Measurements from ENCODE around the gene FA2H.
"Not testable (repeated sequence)": the region's sequence is repeated elsewhere in the genome, so short reads cannot be mapped to it uniquely, and the experiment has no call there.

FA2H gene

DNA sequence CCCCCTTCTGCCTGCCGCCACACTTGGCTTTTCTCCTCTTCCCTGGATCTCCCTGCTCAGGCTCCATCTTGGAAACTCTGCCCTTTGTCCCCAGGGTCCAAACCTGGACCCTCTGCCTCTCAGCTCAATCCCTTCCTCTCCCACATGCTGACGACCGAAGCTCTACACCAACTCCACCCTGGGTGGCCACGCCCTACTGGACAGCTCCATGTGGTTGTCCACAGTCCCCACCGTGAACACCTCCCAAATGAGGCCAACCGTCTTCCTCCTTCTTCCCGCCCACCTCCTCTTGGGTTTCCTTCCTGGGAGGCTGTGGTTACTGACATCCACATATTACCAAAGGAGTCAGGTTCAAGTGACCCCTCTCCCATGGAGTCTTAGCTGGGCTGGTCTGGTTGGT, 51.4 kb downstream of the FA2H start:
- DNase-seq (ENCODE audit: low read depth), result no peak

DNA sequence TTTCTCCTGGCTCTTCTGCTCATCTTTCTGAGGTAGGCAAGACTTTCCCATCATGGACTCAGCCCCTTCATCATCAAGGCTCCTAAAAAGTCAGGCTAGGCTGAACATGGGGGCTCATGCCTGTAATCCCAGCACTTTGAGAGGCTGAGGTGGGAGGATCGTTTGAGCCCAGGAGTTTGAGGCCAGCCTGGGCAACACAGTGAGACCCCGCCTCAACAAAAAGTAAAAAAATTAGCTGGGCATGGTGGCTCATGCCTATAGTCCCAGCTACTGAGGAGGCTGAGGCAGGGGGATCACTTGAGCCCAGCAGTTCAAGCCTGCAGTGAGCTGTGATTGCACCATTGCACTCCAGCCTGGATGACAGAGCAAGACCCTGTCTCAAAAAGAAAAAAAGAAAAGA, 52.5 kb downstream of the FA2H start:
- DNase-seq (ENCODE audit: low read depth), result not testable (repeated sequence)

DNA sequence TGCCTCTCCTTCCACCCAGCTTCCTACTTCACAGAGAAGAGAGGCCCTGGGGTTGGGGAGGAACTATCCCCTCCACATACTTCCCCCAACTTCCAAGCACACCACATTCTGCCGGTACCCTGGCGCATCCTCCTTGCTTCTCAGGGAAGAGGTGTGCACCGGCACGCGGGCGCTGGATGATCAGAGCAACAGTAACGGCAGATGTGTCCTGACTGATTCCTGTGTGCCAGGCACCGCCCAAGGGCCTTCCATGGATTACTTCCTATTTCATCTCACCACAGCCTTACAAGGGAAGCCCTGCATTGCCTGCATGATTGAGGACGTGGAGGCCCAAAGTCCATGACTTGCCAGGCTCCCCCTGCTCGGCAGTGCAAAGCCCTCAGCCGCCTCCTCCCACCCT, 52.9 kb downstream of the FA2H start:
- DNase-seq (ENCODE audit: low read depth), result no peak

DNA sequence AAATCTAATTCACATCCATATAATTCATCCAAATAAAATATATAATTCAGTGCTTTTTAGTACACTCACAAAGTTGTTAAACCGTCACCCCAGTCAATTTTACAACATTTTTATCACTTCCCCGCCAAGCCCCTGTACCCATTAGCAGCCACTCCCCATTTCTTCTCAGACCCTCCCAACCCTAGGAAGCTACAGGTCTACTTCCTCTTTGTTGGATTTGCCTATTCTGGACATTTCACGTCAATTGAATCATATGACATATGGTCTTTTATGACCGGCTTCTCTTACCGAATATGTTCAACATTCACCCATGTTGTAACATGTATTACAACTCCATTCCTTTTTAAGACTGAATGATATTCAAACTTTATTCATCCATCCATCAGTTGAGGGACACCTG, 54.0 kb downstream of the FA2H start:
- DNase-seq (ENCODE audit: low read depth), result no peak

DNA sequence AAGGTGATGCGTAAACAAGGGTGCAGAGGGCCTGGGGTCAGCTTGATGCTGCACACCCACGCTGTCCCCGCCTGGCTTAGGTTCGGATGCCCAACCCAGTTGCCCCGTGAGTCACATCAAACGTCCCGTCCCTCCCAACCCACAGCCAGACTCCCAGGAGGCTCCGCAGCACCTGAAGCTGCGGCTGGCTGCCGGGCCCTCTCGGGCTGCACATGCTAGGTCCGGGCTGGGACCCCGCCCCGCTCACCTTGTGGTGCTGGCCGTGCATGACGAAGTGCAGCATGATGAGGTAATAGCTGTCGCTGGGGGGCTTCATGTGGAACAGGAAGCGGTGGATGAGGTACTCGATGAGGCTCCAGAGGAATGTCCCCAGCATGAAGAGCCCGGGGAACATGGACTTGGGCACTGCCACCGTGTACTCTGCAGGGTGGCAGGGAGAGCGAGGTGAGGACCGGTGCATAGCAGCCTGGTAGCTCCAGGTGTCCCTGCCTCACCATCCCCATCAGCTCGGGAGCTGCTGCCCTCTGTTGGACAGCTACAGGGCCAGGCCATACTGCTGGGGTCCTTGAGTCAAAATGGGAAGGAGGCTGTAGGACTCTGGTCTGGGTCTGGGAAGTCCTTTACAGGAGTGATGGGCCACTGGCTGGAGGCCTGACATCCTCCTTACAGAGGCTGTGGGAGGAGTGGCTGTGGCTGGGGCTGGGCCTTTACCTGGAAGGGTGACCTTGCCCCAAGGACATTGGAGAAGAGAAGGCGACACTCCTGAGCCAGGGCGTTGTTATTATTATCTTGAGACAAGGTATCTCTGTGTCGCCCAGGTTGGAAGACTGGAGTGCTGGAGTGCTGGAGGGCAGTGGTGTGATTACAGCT, 55.6 kb downstream of the FA2H start:
- DNase-seq (ENCODE audit: low read depth), result no peak

DNA sequence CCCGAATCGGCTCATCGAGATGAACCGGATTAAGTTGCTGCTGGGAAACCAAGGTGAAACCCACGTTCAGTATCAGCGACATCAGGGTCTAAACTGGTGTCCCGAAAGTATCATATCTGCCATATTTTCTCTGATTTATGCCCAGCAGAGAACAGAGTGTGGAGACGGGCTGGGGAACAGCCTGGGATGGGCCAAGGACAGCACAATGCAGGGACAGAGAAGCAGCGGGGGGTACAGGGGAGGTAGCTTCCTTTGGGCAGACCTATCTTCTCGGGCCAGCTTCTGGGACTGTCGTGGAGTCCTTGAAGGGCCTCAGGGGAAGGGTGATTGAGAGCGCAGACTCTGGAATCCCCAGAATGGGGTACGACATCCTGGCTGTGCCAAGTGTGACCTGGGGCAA, 56.5 kb downstream of the FA2H start:
- DNase-seq (ENCODE audit: low read depth), result no peak

DNA sequence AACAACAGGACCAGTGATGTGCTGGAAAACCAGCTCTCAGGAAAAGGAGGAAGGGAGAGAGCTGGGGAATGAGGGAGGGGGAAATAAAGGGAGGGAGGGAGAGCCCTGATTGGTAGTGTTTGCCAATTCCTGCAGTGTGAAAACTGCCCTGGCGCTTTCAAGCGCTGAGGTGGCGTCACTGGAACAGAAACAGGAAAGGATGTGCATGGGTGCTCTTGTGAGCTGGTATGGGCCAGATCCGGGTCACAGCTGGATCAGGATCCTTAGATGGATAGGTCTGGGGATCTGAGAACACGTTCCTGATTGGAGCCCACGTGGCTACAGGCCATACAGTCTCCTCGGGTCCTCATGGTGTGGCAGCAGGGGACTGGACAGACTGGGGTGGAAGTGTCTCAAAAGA, 57.3 kb downstream of the FA2H start:
- DNase-seq (ENCODE audit: low read depth), result no peak

DNA sequence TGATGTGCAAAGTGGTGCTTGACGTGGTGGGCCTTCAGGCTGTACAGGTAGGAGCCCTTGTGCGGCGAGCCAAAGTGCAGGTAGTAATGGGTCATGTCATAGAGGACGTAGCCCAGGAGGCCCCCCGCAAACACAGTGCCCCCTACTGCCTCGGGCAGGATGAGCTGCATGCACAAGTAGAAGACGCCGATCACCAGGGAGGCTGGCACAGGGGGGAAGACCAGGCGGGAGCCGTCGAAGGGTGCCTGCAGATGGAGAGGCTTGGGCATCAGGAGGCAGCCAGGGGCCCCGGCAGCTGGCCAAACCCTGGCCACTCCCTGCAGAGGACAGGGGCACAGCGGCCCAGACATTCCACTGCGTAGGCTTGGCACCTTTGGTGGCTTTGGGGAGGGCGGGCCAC, 58.3 kb downstream of the FA2H start:
- no peak for DNase-seq (ENCODE audit: low read depth)

DNA sequence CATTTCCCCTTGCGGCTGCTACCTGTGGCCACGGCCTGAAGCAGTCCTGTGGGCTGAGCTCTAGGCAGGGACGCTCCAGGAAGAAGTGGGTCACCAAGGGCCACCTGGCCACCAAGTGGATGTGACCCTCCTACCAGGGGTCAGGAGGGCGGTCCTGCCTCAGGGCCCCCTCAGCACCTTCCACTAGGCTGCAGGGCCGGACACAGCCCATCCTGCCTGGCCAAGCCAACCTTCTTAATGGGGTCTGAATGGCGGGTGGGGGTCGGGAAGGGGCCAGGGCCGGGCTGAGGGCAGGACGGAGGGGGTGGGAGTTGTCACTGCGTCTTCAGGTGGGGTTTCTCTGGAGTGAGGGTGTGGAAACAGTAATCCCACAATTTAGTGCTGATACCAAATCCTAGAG, 60.7 kb downstream of the FA2H start:
- no peak for DNase-seq (ENCODE audit: low read depth)

DNA sequence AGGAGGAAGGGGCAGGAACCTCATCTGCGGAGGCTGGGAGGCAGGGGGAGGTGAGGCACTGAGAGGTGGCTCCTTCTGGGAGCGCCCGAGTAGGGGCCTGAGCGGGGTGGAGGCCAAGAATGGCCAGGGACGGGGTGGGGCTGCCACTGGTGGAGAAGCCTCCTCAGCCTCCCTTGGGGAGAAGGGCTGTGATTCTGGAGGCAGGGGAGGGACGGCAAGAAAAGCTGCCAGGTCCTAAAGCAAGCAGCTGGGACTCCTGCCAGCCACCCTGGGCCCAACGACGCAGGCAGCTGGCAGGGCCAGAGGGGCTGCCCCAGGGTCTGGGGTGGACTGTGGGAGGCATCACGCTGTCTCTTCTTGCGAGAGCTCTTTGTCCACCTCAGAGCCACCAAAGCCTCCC, 61.3 kb downstream of the FA2H start:
- no peak for DNase-seq (ENCODE audit: low read depth)

DNA sequence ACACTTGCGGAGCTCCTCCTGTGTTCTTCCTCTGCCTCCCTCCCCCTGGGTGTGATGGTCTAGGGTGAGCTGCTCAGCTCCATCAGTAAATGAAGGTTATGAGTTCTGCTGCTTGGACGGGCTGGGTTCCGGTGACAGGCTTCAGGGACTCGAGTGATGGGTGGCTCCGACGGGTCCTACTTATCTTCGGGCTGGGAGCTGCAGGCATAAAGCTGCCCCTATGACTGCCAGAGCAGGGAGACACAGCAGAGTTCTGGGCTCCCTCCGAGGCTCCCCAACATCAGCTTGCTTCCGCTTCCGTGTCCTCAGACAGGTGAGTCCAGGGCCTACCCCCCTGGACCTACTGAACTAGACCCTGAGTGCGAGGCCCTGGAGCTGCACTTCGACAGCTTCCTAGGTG, 62.7 kb downstream of the FA2H start:
- DNase-seq (ENCODE audit: low read depth), result no peak

DNA sequence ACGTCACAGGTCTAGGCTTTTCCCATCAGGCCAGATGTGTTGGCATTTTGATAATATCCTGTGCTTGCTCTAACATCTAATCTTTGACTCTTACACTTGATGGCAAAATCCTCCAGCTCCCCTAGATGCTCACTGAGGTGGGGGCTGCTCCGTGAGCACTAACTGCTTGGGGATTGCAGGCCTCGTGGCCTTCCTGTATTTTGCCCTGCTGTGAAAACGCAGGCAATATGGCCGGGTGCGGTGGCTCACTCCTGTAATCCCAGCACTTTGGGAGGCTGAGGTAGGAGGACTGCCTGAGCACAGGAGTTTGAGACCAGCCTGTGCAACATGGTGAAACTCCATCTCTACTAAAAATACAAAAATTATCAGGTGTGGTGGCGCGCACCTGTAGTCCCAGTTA, 64.2 kb downstream of the FA2H start:
- DNase-seq (ENCODE audit: low read depth), result no peak

DNA sequence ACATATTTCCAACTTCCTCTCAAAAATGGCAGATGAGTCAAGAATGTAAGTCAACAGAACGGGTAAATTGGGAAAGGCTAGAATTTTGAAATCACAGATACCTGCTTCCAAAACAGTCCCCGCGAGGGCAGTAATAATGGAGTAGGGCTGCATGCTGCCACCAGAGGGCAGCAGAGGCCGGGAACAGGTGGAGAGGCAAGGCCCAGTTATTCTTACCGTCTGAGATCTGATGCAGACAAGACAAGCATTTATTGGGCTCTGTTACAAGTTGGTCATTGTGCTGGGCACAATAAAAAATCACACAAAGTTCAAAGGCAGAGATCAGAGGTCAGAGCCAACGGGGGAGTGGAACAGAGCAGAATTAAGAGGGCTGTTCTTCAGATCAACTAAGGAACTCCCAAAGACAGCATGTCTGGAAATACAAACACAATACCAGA, 65.2 kb downstream of the FA2H start:
- peak; percentile 77 for DNase-seq (ENCODE audit: low read depth)

DNA sequence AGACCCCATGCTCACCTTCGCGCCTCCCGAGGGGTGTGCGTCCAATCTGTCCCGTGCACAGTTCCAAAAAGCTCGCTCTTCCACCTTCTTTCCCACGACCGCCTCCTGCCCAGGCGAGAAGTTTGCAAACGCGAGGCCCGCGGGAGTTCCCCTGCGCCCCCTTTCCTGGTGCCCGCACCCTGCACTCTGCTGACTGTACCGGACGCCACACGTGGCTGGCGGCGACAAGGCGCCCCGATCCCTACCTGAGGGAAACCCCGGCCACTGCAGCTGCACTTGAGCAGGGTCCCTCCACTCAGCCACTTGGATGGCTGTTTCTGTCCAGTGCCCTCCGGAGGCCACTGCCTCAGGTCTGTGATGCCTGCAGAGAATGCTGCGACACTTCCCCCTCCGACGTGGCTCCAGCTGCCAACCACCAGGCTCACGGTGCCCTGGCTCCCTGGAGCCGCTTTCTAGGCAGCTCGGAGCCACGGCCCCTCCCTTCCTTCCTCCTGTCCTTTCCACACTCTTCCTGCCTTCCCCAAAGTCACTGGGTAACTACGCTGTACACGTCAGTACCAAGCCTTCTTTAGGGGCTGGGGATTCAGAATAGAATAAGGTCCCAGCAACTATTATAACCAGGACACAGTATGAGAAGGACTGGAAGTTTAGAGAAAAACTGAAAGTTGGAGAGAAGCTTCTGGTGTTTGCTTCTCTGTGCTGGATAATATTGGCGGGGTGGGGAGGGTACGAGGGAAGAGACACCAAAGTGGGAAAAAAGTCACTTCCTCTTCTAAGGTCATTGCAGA, 74.0 kb downstream of the FA2H start, which contains the start of gene MLKL:
Gene MLKL, minus strand, starts transcription at position 425 of the 788 bp plus-strand sequence. CDS start 5,105 bp downstream, outside the sequence.
- peak; percentile 45 for DNase-seq (ENCODE audit: low read depth)

DNA sequence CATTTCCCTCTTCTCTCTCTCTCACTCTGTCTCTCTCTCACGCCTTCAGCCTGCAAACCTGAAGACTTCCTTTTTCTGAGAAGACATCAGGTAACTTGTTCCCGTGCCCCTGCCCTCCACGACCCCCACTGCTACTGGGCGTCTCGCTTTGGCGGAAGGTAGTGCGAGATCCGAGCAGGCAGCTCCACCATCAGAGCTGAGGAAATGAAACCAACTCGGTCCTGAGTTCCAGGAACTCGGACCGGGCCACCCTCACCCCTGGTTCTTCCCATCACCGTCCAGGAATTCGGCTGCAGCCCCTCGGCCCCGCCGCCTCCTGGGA, 74.5 kb downstream of the FA2H start:
- peak; percentile 20 for DNase-seq (ENCODE audit: low read depth)

DNA sequence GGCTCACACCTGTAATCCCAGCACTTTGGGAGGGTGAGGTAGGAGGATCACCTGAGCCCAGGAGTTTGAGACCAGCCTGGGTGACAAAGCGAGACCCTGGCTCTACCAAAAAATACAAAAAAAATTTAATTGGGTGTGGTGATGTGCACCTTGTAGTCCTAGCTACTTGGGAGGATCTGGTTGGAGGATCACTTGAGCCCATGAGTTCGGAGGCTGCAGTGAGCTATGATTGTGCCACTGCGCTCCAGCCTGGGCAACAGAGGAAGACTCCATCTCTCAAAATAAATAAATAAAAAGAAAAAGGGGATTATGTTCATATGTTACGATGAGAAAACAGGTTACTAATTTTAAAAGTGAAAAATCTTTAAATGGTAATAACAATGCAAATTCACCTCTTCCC, 75.0 kb downstream of the FA2H start:
- DNase-seq (ENCODE audit: low read depth), result no peak

DNA sequence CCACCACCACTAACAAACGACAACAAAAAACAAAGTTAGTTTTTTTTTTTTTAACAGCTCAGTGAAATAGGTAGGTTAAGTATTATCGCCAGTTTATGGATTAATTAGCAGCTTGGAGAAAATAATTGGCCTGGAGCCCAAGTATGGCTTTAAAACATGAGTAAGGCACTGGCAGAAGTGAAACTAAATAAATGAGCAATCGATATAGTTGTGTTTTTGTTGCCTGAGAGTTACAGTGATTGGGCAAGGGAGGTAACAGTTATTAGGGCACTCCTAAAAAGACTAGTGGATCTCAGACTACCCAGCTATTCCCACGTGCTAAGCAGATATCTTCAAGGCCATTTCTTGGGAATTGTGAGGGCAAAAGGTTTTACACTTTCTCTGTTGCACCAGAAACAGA, 76.4 kb downstream of the FA2H start:
- peak; percentile 22 for DNase-seq (ENCODE audit: low read depth)

DNA sequence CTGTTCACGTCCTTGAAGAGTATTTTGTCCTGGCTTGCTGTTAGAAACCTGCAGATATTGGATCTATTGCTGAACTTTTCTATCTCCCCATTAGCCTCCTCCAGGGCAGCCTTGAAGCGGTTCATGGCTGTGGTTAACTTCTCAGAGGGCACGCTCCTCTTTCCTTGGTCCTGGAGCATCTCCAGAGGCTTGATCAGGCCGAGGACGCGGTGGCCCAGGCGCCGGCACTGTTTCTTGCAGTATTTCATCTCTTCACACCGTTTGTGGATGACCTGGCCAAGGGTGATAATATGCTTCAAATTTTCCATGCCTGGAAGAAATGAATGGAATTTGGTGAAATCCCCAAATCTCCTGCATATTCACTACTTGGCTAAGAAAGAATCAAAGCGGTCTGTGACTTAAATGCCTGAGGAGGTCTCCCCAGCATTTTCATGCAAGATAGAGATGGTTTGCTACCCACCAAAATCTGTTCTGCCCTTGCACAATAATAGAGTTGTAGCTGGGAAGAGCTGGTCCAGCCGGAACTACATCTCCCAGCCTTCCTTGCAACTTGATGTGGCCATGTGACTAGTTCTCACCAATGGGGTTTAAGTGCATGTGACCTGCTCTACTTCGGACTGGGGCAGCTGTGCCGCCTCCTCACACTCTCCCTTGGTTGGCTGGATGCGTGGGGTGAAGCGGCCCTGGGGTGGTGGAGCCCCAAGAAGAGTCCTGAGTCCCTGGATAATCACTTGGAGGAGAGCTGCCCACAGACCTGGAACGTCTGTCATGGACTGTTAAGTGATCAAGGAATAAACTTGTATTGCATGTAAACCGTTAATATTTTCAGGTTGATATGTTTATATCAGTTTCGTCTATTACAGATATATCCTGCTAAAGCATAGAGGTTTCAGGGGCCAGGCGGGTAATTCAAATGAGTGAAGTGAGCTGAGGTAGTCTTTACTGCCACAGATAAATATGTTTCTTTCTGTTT, 78.9 kb downstream of the FA2H start:
- DNase-seq (ENCODE audit: low read depth), result peak; percentile 96

DNA sequence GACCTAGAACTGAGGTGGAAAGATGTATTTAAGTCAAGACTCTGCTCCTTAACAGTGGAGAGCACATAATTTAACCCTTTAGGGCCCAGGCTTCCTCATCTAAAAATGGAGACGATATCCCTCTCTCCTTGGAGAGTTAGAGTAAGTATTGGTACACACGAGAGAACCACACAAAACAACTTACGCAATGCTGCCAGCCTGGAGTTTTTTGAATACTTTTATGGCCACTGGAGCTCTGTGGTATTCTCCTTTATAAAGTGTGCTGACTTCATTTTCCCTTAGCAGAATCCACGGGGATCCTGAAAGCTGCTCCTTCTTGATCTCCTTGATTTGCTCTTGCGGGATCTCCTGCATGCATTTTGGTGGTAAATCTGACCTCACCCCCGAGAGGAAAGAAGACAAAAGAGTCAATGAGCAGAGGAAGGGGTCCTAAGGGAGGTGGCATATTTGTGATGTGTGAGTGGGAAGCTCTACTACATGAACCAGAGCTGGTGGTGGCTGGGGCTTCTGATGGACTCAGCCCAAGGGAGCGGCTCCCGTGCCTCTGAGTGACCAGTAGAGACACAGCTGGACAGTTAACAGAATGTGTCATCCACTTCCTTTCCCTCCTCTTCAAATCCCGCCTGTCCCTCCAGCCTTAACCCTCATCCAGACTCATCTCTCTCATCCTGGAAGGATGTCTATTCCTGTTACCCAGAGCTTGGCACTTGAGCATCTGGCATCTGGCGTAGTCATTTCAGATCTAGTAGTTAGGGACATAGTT, 83.3 kb downstream of the FA2H start:
- peak; percentile 60 for DNase-seq (ENCODE audit: low read depth)

DNA sequence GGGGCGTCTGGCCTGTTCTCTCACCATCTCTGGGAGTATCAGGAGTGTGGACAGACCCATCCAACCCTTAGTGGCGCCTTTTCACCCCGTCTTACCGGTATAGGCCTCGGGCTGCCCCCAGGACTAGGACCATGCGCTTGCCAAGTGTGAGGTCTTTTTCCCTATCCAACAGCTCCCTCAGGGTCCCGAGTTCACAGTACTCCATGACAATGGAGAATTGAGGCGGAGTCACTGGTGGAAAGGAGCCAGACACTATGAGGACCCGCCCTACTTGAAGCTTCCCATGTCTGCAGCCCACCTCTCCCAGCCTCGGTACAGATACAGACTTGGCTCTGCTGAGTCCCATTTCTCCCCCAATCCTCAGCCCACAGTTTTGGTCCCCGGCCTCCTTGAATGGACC, 92.1 kb downstream of the FA2H start:
- no peak for DNase-seq (ENCODE audit: low read depth)

DNA sequence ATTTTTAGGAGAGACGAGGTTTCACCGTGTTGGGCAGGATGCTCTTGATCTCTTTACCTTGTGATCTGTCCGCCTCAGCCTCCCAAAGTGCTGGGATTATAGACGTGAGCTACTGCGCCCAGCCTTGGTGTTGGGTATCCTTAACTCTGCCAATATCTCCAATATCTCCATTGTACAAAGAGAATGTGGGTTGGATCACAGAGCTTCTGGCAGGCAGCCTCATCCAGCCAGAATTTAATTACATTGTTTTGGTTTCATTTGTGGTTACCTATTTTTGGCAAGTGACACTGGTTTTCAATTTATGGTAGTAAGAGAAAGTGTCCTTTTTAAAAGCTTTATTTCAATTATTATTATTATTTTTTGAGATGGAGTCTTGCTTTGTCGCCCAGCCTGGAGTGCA, 93.9 kb downstream of the FA2H start:
- DNase-seq (ENCODE audit: low read depth), result no peak

All from iris pigment epithelial cell (primary cell).